ENCODE data around the gene SKOR1.
A peak's percentile ranks its signal among the peaks of the same experiment; 100 is the strongest.

Gene SKOR1

DNA sequence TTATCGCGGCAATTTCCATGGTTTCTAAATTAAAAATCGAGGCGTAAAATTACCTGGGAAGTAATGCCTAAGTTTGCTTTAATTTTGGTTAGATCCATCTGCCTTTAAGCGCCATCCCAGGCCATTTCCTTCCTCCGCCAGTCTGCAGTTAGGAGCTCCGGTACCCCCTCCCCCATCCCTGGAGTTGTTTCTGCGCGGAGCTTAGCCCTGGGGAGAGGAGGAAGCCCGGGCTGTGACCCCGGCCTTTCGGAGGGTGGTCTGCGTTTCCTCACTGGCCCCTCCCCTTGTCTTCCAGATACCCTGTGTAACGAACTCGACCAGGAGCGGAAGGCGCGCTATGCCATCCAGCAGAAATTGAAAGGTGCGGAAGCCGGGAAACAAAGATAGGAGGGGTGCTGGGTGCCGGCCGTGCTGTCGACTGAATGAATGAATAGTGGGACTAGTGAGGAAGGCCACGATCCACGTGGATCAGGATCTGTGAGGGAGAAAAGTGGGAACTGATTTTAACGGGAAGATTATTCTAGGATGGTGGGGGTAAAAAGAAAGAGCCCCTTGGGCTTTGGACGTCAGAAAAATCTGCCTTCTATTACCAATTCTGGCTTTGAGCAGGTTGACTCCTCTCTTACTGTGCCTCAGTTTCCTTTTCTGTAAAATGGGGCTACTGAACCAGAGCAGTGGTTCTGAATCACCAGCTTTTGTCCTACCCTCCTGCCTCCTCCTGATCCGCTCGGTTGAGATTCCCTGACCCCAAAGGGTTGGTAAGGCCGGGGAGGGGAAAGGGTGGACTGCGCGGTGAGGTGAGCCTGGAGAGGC is 7.8 kb downstream of the SKOR1 start:
- no peak for DNase-seq

DNA sequence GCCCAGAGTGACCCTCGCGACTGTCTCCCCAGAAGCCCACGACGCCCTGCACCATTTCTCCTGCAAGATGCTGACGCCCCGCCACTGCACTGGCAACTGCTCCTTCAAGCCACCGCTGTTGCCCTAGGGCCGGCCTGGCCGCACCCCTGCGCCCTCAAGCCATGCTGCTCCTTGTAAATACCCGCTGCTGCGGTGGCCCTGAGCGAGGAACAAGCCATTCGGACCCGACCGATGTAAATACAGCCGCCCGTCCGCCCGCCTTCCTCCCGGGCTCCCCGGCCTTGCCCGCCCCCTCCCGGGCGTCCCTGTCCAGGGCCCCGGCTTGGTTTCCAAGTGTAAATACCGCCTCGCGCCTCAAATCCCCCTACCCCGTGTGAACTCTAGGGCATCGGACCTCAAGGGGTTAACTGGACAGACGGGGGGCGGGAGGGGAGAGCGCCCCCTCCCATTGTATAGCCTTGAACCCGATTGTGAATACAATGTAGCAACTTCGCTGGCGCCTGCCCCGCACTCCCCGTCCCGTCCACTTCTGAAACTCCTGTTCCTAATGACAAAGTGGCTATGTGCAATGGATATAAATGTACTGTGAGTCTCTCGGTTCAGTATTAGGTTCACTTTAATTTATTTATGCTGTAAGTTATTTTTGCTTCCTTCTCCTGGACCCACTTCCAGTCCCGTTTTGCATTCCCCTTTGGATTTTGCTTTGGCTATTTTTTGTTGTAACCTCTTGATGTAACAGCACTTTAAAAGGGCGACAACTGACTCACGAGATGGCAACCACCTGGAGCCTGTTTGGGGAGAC is 8.6 kb downstream of the SKOR1 start:
- DNase-seq, result peak in 1 of 4 experiments; percentile 15

GRCh38 chr15:67834581-67835296 is 9.4 kb downstream of the SKOR1 start:
- no peak for DNase-seq

GRCh38 chr15:67835297-67836133 is 10.2 kb downstream of the SKOR1 start:
- DNase-seq, result no peak

GRCh38 chr15:67836134-67836455 is 10.8 kb downstream of the SKOR1 start:
- DNase-seq, result no peak

- DNase-seq, result peak in 1 of 4 experiments; percentile 24
These were observed 11.2 kb downstream of the SKOR1 start for GRCh38 chr15:67836477-67836876.

- no peak for DNase-seq
These were observed 11.6 kb downstream of the SKOR1 start for GRCh38 chr15:67836955-67837354.

DNA sequence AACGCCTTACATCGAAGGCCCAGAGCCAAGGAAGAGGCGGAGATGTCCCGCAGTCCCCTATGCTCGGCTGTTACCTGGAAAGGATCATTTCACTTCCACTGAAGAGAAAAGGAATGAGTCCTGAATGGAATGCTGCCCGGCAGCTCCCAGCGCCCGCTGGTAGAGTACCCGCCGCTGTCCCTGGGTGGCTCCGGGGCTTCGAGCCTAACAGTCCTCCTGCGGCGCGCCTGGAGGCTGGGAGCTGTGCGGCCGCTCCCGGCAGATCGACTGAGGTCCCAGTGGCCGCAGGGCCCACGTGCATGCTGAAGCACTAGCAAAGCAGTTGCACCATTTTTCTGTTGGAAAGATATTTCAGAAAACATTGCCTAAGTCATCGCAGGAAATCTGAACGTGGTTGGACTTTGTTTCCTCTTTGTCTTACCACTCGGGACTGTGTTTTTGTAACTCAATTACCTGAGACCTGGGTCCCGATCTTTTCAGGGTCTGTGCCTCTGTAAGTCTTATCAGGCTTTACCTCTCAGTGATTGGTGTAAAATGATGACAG is 13.6 kb downstream of the SKOR1 start:
- DNase-seq, result no peak

DNA sequence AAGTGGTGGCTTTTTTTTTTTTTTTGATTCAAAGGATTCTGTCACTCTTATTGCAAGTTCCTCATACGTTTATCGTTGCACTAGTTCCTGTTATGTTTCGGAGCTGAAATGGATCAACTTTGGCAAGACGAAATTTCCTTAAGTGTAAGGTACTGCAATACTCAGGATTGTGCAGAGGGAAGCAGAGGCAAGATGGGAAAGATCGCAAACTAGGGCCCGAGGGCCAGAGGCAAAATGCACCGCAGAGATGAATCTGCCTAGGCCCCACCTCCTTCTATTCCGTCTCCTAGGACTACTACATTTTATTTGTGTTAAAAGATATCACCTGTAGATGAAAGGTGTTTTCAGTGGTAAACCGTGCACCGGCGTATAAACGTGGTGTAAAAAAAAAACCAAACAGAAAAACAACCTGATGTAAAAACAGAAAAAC is 14.2 kb downstream of the SKOR1 start:
- no peak for DNase-seq

- DNase-seq, result peak; percentile 74 to 94 (median 89)
These were observed 14.8 kb downstream of the SKOR1 start, which contains the start of gene RNU6-1 for GRCh38 chr15:67839929-67840748. TSS of gene RNU6-1 (minus strand) at chr15:67840045.

DNA sequence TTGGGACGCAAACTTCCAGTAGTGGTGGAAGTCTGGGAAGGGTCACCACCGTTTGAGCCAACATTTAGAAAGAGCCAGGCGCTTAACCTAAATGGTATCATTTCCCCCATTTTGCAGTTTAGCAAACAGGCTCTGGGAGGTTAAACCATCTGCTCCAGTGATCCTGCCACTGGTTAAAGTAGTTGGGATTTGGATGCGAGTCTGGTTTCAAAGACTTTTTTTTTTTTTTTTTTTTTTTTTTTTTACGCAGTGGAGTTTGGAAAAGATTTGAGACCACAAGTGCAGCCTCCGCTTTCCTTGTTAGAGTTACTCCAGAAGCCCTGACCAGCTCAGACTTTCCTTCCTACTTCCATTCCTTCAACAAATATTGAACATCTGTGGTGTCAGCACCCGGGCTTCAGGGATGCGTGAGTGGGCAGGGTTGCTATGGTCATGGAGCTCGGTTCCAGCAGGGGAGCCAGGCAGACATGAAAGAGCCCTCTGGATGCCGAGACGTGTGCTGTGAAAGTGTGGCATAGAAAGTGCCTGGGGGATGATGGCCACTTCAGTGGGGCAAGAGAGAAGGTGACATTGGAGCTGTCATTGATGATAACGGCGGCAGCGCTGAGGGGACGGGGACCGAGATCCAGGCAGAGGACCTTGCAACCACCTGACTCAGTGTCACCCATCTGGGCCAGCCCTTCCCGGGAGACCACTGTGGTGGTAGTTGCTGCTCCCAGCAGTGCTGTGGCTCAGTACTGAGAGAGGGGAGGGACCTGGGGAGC is 15.6 kb downstream of the SKOR1 start:
- DNase-seq, result no peak

- DNase-seq, result no peak
These were observed 16.1 kb downstream of the SKOR1 start for GRCh38 chr15:67841513-67841762.

GRCh38 chr15:67843092-67843501 is 17.8 kb downstream of the SKOR1 start:
- no peak for DNase-seq

GRCh38 chr15:67843571-67844387 is 18.5 kb downstream of the SKOR1 start:
- no peak for DNase-seq

GRCh38 chr15:67845974-67846373 is 20.7 kb downstream of the SKOR1 start:
- DNase-seq, result no peak

DNA sequence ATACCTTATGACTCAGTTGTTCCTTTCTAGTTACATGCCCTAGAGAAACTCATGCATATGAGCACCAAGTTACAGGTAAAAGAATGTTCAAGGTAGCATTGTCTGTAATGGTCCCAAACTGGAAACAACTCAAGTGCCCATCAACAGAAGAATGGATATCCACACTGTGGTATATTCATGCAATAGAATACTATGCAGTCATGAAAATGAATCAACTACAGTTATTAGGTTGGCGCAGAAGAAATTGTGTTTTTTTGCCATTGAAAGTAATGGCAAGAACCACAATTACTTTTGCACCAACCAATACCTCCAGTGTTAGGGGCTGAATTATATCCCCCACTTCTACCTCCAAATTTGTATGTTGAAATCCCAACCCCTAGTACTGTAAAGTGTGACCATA is 24.2 kb downstream of the SKOR1 start:
- no peak for DNase-seq

GRCh38 chr15:67850336-67850735 is 25.0 kb downstream of the SKOR1 start:
- no peak for DNase-seq

GRCh38 chr15:67850994-67851571 is 25.8 kb downstream of the SKOR1 start:
- DNase-seq, result no peak

GRCh38 chr15:67852418-67852817 is 27.1 kb downstream of the SKOR1 start:
- no peak for DNase-seq

GRCh38 chr15:67853454-67853853 is 28.1 kb downstream of the SKOR1 start:
- no peak for DNase-seq

All from activated naive CD4-positive, alpha-beta T cell (primary cell).